Fibroblast of lung (primary cell): ENCODE results near the gene GSN. TPM values are rescaled to one million over a fixed set of nuclear protein-coding genes. Genes with fewer than 3 reads are reported as not detected.

Experiments
- DNase-seq, 2 donors: peaks; one replicate each; pipeline versions ENCODE4 v3.0.0 to v3.0.0-alpha.2; 2010; ENCODE audit warnings: low read depth in 2 of 2
- H2AFZ ChIP-seq: 2 replicates; pipeline ENCODE4 v1.5.1; 2012; ENCODE audit warnings: low read length, control low read depth, inconsistent platforms
- H3K27ac ChIP-seq: 2 replicates; pipeline ENCODE4 v1.5.1; 2011; ENCODE audit warnings: low read length, control low read depth; ENCODE audit not compliant: insufficient read depth
- H3K27me3 ChIP-seq: 2 replicates; pipeline ENCODE4 v1.5.1; 2011; ENCODE audit warnings: mild to moderate bottlenecking, low read length; ENCODE audit not compliant: control insufficient read depth, insufficient read depth
- H3K36me3 ChIP-seq: 2 replicates; pipeline ENCODE4 v1.5.1; 2011; ENCODE audit warnings: low read length; ENCODE audit not compliant: control insufficient read depth, insufficient read depth
- H3K4me1 ChIP-seq: 2 replicates; pipeline ENCODE4 v1.5.1; 2011; ENCODE audit warnings: low read length; ENCODE audit not compliant: control insufficient read depth, insufficient read depth; ENCODE audit errors: extremely low read depth
- H3K4me2 ChIP-seq: 2 replicates; pipeline ENCODE4 v1.5.1; 2011; ENCODE audit warnings: low read length, control low read depth; ENCODE audit not compliant: insufficient read depth; ENCODE audit errors: extremely low read depth
- H3K4me3 ChIP-seq, 4 experiments: fragments of 200-600 bp in 1 of 4; sonication (generic) in 1 of 4; replicated peaks in 1 of 4; 2 replicates each; pipeline ENCODE4 v1.5.1; 2011 to 2016; ENCODE audit warnings: low read length in 4 of 4, low read depth in 3 of 4, mild to moderate bottlenecking in 3 of 4, control low read depth in 2 of 4, inconsistent platforms in 1 of 4, mixed read lengths in 1 of 4; ENCODE audit not compliant: insufficient read depth in 1 of 4; ENCODE audit errors: control extremely low read depth in 1 of 4
- H3K79me2 ChIP-seq: 2 replicates; pipeline ENCODE4 v1.5.1; 2012; ENCODE audit warnings: mild to moderate bottlenecking, low read length, inconsistent platforms; ENCODE audit not compliant: control insufficient read depth, insufficient read depth
- H3K9ac ChIP-seq: 2 replicates; pipeline ENCODE4 v1.5.1; 2011; ENCODE audit warnings: mild to moderate bottlenecking, low read length, control low read depth; ENCODE audit not compliant: insufficient read depth
- H3K9me3 ChIP-seq: 2 replicates; pipeline ENCODE4 v1.5.1; 2012; ENCODE audit warnings: low read depth, low read length; ENCODE audit not compliant: control insufficient read depth, insufficient read depth
- H4K20me1 ChIP-seq: 2 replicates; pipeline ENCODE4 v1.5.1; 2011; ENCODE audit warnings: low read length; ENCODE audit not compliant: control insufficient read depth, insufficient read depth; ENCODE audit errors: extremely low read depth
- EZH2 ChIP-seq: IDR thresholded peaks from 2 replicates; pipeline ENCODE4 v1.5.1; 2012; ENCODE audit warnings: low read length, control low read depth, mild to moderate bottlenecking; ENCODE audit errors: missing control alignments
- polyA plus RNA-seq, 2 donors: library from polyadenylated mRNA; depleted of rRNA in 1 of 2; stranded (reverse) in 1 of 2; unstranded in 1 of 2; fragments of >200 nt; gene quantifications; 2 replicates each; pipeline ENCODE4 v1.2.1, GENCODE V29; 2011 to 2012; ENCODE audit warnings: missing spikeins in 1 of 2
- total RNA-seq: library from RNA; depleted of rRNA; stranded (reverse); fragments of >200 nt; gene quantifications from 2 replicates; pipeline ENCODE4 v1.2.1, GENCODE V29; 2014
- TF ChIP-seq, protein P1 (sequence below), 2 donors: IDR thresholded peaks in 1 of 2; conservative IDR thresholded peaks in 1 of 2; 1 replicate in 1 of 2; 2 replicates in 1 of 2; pipeline ENCODE4 v1.5.1; 2011 to 2012; ENCODE audit warnings: low read length in 2 of 2, control low read depth in 1 of 2, inconsistent platforms in 1 of 2, low read depth in 1 of 2, mild to moderate bottlenecking in 1 of 2

Gene GSN
- total and polyA plus RNA-seq, 2 donors (not counting 1 experiment from before 2014, with no cell fraction given), result 432 to 588 TPM

DNA sequence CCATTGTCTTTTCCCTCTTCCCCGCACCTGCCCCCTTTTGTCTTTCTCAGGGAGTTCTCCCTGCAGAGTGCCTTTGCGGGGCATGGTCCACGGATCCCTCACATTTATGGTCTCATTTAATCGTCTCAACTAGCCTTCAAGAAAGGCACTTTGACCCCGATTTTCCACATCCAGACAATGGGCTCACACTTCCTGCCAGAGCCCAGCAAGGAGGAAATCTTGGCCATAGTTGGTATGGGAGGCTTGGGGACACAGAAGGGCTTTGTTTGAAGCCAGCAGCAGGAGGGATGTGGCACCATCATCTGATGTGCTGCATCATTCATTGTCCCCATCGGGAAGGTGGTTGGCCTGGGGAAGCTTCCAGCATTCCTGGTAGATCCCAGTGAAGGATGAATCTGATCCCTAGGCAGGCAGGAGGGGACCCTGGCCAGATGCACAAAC, 24.9 kb downstream of the GSN start:
- H3K36me3 ChIP-seq, result peaks cover 17% of the 10 kb centered on the region
- no peaks in the 10 kb centered on the region for H3K27me3 ChIP-seq
- peaks cover 22% of the 10 kb centered on the region for H3K4me1 ChIP-seq
- no peak overlapping the region for H3K4me2 ChIP-seq
- TF ChIP-seq, protein P1, sequence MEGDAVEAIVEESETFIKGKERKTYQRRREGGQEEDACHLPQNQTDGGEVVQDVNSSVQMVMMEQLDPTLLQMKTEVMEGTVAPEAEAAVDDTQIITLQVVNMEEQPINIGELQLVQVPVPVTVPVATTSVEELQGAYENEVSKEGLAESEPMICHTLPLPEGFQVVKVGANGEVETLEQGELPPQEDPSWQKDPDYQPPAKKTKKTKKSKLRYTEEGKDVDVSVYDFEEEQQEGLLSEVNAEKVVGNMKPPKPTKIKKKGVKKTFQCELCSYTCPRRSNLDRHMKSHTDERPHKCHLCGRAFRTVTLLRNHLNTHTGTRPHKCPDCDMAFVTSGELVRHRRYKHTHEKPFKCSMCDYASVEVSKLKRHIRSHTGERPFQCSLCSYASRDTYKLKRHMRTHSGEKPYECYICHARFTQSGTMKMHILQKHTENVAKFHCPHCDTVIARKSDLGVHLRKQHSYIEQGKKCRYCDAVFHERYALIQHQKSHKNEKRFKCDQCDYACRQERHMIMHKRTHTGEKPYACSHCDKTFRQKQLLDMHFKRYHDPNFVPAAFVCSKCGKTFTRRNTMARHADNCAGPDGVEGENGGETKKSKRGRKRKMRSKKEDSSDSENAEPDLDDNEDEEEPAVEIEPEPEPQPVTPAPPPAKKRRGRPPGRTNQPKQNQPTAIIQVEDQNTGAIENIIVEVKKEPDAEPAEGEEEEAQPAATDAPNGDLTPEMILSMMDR (conservative IDR thresholded peaks at IDR 0.05 in 1 of 2, IDR thresholded peaks at IDR 0.05 in 1 of 2; ENCODE audit: low read depth in 1 of 2, low read length in 2 of 2), result no peak
- TF ChIP-seq EZH2, result no peak
- no peak for DNase-seq
- no peaks in the 10 kb centered on the region for H3K9me3 ChIP-seq
- no peak overlapping the region for H3K9ac ChIP-seq
- H3K27ac ChIP-seq, result no peak overlapping the region
- H3K4me3 ChIP-seq, result no peak overlapping the region
- no peaks in the 10 kb centered on the region for H4K20me1 ChIP-seq
- H2AFZ ChIP-seq, result no peak overlapping the region
- peaks cover 6% of the 10 kb centered on the region for H3K79me2 ChIP-seq

GRCh38 chr9:121294151-121294743, 26.3 kb downstream of the GSN start:
- H3K27ac ChIP-seq, result no peak overlapping the region
- TF ChIP-seq, protein P1 (conservative IDR thresholded peaks at IDR 0.05 in 1 of 2, IDR thresholded peaks at IDR 0.05 in 1 of 2; ENCODE audit: low read depth in 1 of 2, low read length in 2 of 2), result no peak
- TF ChIP-seq EZH2, result no peak
- H2AFZ ChIP-seq, result no peak overlapping the region
- H3K79me2 ChIP-seq, result peaks cover 3% of the 10 kb centered on the region
- peaks cover 18% of the 10 kb centered on the region for H3K4me1 ChIP-seq
- H3K9ac ChIP-seq, result no peak overlapping the region
- no peaks in the 10 kb centered on the region for H4K20me1 ChIP-seq
- peaks cover 11% of the 10 kb centered on the region for H3K36me3 ChIP-seq
- no peaks in the 10 kb centered on the region for H3K27me3 ChIP-seq
- no peak for DNase-seq
- no peak overlapping the region for H3K4me2 ChIP-seq
- no peak overlapping the region for H3K4me3 ChIP-seq
- no peaks in the 10 kb centered on the region for H3K9me3 ChIP-seq

- Histone ChIP-seq H3K27me3 (no peaks in the 10 kb centered on the region), H3K9ac (no peak overlapping the region), H2AFZ (no peak overlapping the region), H3K36me3 (peaks cover 11% of the 10 kb centered on the region), H4K20me1 (no peaks in the 10 kb centered on the region), H3K9me3 (no peaks in the 10 kb centered on the region), H3K27ac (no peak overlapping the region), H3K4me2 (peak overlapping the region; percentile 33), H3K4me3 (no peak overlapping the region), H3K79me2 (peaks cover 4% of the 10 kb centered on the region), H3K4me1 (peaks cover 11% of the 10 kb centered on the region)
- TF ChIP-seq, protein P1 (conservative IDR thresholded peaks at IDR 0.05 in 1 of 2, IDR thresholded peaks at IDR 0.05 in 1 of 2; ENCODE audit: low read depth in 1 of 2, low read length in 2 of 2), result no peak
- no peak for TF ChIP-seq EZH2
- peak in 1 of 2 donors; percentile 68 for DNase-seq
These were observed 27.1 kb downstream of the GSN start for GRCh38 chr9:121294866-121295661.
